ENCODE data around the gene TBC1D22A.

Gene TBC1D22A

GRCh38 chr22:47000888-47001287 lies 238.4 kb downstream of the TBC1D22A start:
- H2AFZ ChIP-seq (ENCODE audit: low read depth, low read length), result no peak overlapping the region
- H3K36me3 ChIP-seq (replicated peaks; ENCODE audit: low read depth, low read length), result peaks cover 50% of the 10 kb centered on the region
- H3K4me2 ChIP-seq (ENCODE audit: low read length), result peak overlapping the region; percentile 49
- peaks cover 78% of the 10 kb centered on the region for H4K20me1 ChIP-seq (ENCODE audit: insufficient read depth, low read length)
- TF ChIP-seq EZH2phosphoT487 (IDR thresholded peaks at IDR 0.05; ENCODE audit: low read depth) (no peak), CTCF (IDR thresholded peaks at IDR 0.05; ENCODE audit: low read depth, low read length) (no peak)
- no peaks in the 10 kb centered on the region for H3K9me3 ChIP-seq (ENCODE audit: insufficient read depth, low read length)
- H3K4me3 ChIP-seq (ENCODE audit: low read length), result 0 out of 2 replicates have a peak overlapping the region, but pooled peaks have one; percentile 3
- no peaks in the 10 kb centered on the region for H3K27me3 ChIP-seq (ENCODE audit: low read depth, low read length)
- H3K27ac ChIP-seq (ENCODE audit: low read length), result 0 out of 2 replicates have a peak overlapping the region, but pooled peaks have one; percentile 8
- peaks cover 15% of the 10 kb centered on the region for H3K4me1 ChIP-seq (ENCODE audit: low read length)
- H3K9ac ChIP-seq (ENCODE audit: low read length), result no peak overlapping the region
- 0 out of 2 replicates have a peak, but pooled peaks cover 14% of the 10 kb centered on the region for H3K79me2 ChIP-seq (ENCODE audit: low read length)

GRCh38 chr22:47001288-47001687 lies 238.8 kb downstream of the TBC1D22A start:
- TF ChIP-seq EZH2phosphoT487 (IDR thresholded peaks at IDR 0.05; ENCODE audit: low read depth) (no peak), CTCF (IDR thresholded peaks at IDR 0.05; ENCODE audit: low read depth, low read length) (no peak)
- no peak overlapping the region for H3K4me3 ChIP-seq (ENCODE audit: low read length)
- H3K27me3 ChIP-seq (ENCODE audit: low read depth, low read length), result no peaks in the 10 kb centered on the region
- peaks cover 54% of the 10 kb centered on the region for H3K36me3 ChIP-seq (replicated peaks; ENCODE audit: low read depth, low read length)
- H3K4me1 ChIP-seq (ENCODE audit: low read length), result peaks cover 15% of the 10 kb centered on the region
- no peak overlapping the region for H3K27ac ChIP-seq (ENCODE audit: low read length)
- H3K4me2 ChIP-seq (ENCODE audit: low read length), result peak overlapping the region; percentile 49; the same call in 1 of the 2 replicates
- no peaks in the 10 kb centered on the region for H3K9me3 ChIP-seq (ENCODE audit: insufficient read depth, low read length)
- H2AFZ ChIP-seq (ENCODE audit: low read depth, low read length), result no peak overlapping the region
- H3K79me2 ChIP-seq (ENCODE audit: low read length), result 0 out of 2 replicates have a peak, but pooled peaks cover 18% of the 10 kb centered on the region
- peaks cover 78% of the 10 kb centered on the region for H4K20me1 ChIP-seq (ENCODE audit: insufficient read depth, low read length)
- H3K9ac ChIP-seq (ENCODE audit: low read length), result no peak overlapping the region

- H4K20me1 ChIP-seq (ENCODE audit: insufficient read depth, low read length), result peaks cover 78% of the 10 kb centered on the region
- TF ChIP-seq CTCF (IDR thresholded peaks at IDR 0.05; ENCODE audit: low read depth, low read length), result no peak
- no peak for TF ChIP-seq EZH2phosphoT487 (IDR thresholded peaks at IDR 0.05; ENCODE audit: low read depth)
Measured at GRCh38 chr22:47002692-47003091, 240.2 kb downstream of the TBC1D22A start.

GRCh38 chr22:47005506-47006408 lies 243.3 kb downstream of the TBC1D22A start:
- H3K79me2 ChIP-seq (ENCODE audit: low read length), result peaks cover 19% of the 10 kb centered on the region; the same call in 1 of the 2 replicates
- TF ChIP-seq CTCF (IDR thresholded peaks at IDR 0.05; ENCODE audit: low read depth, low read length) (no peak), EZH2phosphoT487 (IDR thresholded peaks at IDR 0.05; ENCODE audit: low read depth) (no peak)
- no peak overlapping the region for H3K27ac ChIP-seq (ENCODE audit: low read length)
- peaks cover 4% of the 10 kb centered on the region for H3K4me1 ChIP-seq (ENCODE audit: low read length)
- peaks cover 79% of the 10 kb centered on the region for H4K20me1 ChIP-seq (ENCODE audit: insufficient read depth, low read length)
- H3K27me3 ChIP-seq (ENCODE audit: low read depth, low read length), result no peaks in the 10 kb centered on the region
- H3K9ac ChIP-seq (ENCODE audit: low read length), result no peak overlapping the region
- H3K4me3 ChIP-seq (ENCODE audit: low read length), result no peak overlapping the region
- H3K36me3 ChIP-seq (replicated peaks; ENCODE audit: low read depth, low read length), result peaks cover 67% of the 10 kb centered on the region
- no peak overlapping the region for H3K4me2 ChIP-seq (ENCODE audit: low read length)
- H3K9me3 ChIP-seq (ENCODE audit: insufficient read depth, low read length), result no peaks in the 10 kb centered on the region
- H2AFZ ChIP-seq (ENCODE audit: low read depth, low read length), result no peak overlapping the region

More at GRCh38 chr22:47002692-47003091, 240.2 kb downstream of the TBC1D22A start:
- no peak overlapping the region for H3K4me3 ChIP-seq (ENCODE audit: low read length)
- H3K4me1 ChIP-seq (ENCODE audit: low read length), result peaks cover 15% of the 10 kb centered on the region
- no peak overlapping the region for H3K27ac ChIP-seq (ENCODE audit: low read length)
- no peaks in the 10 kb centered on the region for H3K27me3 ChIP-seq (ENCODE audit: low read depth, low read length)
- 0 out of 2 replicates have a peak, but pooled peaks cover 18% of the 10 kb centered on the region for H3K79me2 ChIP-seq (ENCODE audit: low read length)
- no peaks in the 10 kb centered on the region for H3K9me3 ChIP-seq (ENCODE audit: insufficient read depth, low read length)
- no peak overlapping the region for H3K9ac ChIP-seq (ENCODE audit: low read length)
- no peak overlapping the region for H2AFZ ChIP-seq (ENCODE audit: low read depth, low read length)
- H3K36me3 ChIP-seq (replicated peaks; ENCODE audit: low read depth, low read length), result peaks cover 60% of the 10 kb centered on the region
- no peak overlapping the region for H3K4me2 ChIP-seq (ENCODE audit: low read length)

Data from OCI-LY3 (cell line).